Measurements from ENCODE around the gene NUP42.

NUP42 gene

DNA sequence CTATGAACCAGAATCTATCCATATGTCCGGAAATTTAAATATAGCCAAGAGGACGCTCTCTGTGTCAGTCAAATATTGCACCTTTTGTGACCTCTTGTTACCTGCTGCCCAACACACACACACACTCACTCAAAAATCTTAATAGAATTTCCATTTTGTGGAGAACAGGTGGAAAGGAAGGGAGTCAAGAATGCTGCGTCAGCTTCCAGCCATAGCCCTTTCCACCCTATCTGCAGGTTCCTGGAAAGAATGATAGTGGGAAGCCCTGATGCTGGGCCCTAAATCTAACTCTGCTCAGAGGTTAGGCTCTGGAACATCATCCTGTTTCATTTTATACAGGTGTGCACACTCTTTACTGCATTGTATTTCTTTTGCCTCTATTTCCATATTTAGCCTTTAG, 55.2 kb downstream of the NUP42 start:
- DNase-seq, result no peak

DNA sequence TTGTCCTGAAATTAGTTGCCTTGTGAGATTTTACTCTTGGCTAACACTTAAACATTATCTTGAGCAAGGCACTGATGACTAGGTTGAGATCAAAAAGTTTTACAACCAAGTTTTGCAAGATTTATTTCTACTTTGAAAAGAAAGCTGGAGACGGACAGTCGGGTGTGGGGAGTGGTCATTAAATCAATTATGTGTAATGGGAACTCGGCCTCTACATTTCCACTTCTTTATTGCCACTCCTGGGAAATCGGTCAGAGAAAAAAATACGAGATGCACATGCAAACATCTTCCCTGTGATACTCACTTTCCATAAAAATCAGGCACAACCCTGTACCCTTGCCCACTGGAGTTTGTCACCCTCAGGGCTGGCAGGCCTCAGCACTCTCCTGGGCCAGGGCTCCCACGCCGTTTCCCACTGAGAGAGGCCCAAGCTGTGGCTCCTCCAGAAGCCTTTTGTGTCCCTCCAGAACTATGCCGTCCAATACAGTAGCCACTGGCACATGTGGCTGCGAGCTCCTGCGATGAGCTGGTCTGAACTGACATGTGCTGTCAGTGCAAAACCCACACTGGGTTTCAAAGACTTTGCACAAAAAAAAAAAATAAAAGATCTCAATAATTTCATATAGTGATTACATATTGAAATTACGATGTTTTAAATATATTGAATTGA, 57.3 kb downstream of the NUP42 start:
- DNase-seq, result no peak

DNA sequence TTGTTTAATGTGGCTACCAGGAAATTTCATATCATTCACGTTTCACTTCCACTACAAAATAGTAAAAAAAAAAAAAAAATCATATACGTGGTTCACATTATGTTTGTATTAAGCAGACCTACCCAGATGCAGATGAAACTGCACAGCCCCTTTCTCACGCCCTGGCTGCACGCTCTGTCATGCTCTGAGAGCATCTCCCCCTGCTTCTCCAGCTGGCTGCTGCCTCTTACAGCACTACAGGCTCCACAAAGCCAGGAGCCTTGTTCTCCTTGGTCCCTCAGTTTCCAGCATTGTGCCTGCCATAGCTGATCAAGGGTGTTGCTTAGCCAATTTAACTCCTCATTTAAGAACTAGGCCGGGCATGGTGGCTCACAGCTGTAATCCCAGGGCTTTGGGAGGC, 57.9 kb downstream of the NUP42 start:
- DNase-seq, result no peak

DNA sequence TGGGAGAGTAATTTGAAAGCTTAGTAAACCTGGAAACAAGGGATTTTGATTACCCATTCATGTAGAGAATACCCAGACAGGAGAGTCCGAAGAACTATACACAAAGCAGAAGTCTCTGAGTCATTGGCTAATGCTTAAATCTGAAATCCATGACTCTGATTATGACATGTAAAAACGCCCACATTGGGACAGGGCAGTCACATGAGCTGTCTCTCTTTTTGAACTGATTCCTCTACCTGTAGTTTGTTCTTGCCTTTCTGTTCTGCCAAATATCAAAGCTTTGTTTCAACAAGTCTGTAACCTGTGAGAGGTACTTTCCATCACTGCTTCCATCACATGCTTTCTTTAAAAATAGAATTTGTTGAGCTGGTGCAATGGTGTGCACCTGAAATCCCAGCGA, 60.5 kb downstream of the NUP42 start:
- DNase-seq, result no peak

DNA sequence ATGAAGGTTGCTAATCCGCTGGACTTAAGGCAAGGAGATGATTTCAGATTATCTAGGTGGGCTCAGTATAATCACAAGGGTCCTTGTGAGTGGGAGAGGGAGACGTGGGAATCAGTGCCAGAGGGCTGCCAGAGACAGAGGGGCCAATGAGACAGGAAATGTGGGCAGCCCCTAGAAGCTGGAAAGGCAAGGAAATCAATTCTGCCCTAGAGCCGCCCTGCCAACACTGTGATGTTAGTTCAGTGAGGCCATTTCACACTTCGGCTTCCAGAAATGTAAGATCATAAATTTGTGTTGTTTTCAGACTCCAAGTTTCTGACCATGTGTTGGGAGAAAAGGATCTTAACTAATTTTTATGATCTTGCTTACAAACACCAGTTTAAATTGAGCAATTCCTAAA, 61.1 kb downstream of the NUP42 start:
- DNase-seq, result no peak

DNA sequence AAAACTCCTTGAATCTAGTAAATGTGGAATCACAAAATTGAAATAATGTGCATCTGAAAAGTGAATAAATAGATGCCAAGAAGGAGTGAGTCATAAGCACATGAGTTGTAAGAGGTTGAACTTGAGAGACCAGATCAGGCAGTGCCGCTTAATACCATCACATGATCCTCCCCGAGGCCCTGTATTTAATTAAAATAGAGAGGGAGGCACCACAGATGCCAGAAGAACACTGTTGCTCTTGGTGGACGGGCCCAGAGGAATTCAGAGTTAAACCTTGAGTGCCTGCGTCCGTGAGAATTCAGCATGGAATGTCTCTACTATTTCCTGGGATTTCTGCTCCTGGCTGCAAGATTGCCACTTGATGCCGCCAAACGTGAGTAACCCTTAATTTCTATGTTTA, 64.7 kb downstream of the NUP42 start, which contains the start of gene GPNMB:
Gene GPNMB (plus strand): TSS at position 221 of the 400 bp plus-strand sequence. CDS start 83 bp downstream, at position 304.
- no peak for DNase-seq

DNA sequence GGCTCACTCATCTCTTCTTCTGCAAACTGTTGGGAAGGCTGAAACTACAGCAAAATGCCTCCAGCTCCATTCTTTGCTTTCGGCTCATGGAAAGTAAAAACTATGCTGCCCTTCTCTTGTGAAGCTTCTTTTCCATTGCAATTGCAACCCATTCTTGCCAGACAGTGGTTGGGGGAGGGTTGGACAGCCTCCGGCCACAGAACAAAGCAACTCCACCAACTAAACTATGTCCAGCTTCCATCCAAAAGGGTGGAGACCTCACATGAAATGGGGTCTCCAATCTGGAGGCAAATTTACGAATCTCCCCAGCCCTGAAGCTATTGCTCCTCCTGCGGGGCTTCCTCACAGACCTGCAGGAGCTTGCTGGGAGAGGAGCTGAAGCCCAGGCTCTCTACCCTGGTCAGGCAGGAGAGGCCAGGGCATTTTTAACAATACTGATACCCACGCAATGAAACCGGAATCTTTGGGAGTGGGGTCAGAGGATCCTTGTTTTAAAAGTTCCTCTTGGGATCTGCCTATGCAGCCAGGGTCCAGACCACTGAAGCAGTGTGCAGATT, 65.3 kb downstream of the NUP42 start:
- no peak for DNase-seq

DNA sequence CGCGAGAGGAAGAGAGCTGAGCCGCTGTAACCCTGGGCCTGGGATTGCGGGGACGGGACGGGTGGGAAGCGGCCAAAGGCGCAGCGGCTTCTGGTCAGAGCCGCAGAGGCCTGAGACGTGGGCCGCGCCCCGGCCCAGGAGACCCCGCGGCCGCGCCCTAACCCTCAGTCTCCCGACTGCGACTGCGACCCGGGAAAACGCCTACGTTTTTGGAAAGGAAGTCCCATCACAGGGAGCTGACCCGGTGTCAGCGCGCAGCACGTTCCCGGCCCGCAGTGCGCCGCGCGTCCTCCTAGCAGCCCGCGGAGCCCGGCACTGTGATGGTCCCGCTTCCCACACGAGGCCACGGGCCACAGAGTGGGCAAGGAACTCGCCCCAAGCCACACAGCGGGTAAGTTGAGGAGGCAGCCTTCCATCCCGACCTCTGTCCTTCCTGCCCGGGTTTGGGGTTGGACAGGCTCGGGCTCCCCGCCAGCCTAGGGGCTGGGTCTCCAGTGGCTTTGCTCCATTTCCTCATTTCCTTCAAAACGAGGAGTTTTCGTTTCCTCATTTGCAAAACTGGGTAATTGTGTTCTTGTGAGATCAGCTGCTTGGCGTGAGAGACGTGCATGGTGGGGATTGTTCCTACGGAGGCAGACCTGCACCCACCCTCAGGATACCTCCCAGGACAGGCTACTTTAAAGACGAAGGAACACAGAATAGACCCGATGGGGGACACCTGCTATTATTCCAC, 65.9 kb downstream of the NUP42 start:
- no peak for DNase-seq

DNA sequence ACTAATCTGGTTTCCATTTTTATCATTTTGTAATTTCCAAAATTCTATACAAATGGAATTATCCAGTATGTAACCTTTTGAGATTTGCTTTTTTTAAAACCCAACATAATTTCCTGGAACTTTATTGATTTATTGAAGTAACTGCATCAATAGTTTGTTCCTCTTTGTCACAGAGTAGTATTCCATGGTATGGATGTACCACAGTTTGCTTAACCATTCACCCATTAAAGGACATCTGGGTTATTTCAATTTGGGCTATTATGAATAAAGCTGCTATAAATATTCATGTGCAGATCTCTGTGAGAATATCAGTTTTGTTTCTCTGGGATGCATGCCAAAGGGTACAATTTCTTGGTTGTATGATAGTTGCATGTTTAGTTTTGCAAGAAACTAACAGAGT, 67.6 kb downstream of the NUP42 start:
- DNase-seq, result no peak

All from NCI-H1092 treated with DMSO at 0.1 percent for 48 hours (cell line).